ENCODE results near the gene SLC26A3.

Gene SLC26A3

GRCh38 chr7:107758667-107759066 lies 44.4 kb downstream of the SLC26A3 start:
- no peak for DNase-seq (ENCODE audit: low read depth, low spot score)
- H3K27ac ChIP-seq: no peak overlapping the region

- DNase-seq (ENCODE audit: low read depth, low spot score): no peak
- H3K27ac ChIP-seq: no peak overlapping the region
Measured at GRCh38 chr7:107754642-107755041, 48.4 kb downstream of the SLC26A3 start.

GRCh38 chr7:107751113-107751512 lies 51.9 kb downstream of the SLC26A3 start:
- DNase-seq (ENCODE audit: low read depth, low spot score): no peak
- no peak overlapping the region for H3K27ac ChIP-seq

GRCh38 chr7:107746006-107746405 lies 57.0 kb downstream of the SLC26A3 start:
- DNase-seq (ENCODE audit: low read depth, low spot score): no peak
- no peak overlapping the region for H3K27ac ChIP-seq

- H3K27ac ChIP-seq: peak overlapping the region; percentile 88
- no peak for DNase-seq (ENCODE audit: low read depth, low spot score)
Measured at GRCh38 chr7:107744345-107744750, 58.7 kb downstream of the SLC26A3 start.

- DNase-seq (ENCODE audit: low read depth, low spot score): peak; percentile 72
- H3K27ac ChIP-seq: peak within 1 kb of the TSS; percentile 88
Measured at GRCh38 chr7:107743567-107744344, 59.3 kb downstream of the SLC26A3 start, which contains the start of gene CBLL1. CBLL1 (plus strand) TSS chr7:107744142; CDS start chr7:107744164, 22 bp downstream.

GRCh38 chr7:107742678-107743566 lies 60.1 kb downstream of the SLC26A3 start:
- no peak for DNase-seq (ENCODE audit: low read depth, low spot score)
- H3K27ac ChIP-seq: peak overlapping the region; percentile 88

GRCh38 chr7:107728276-107728675 lies 74.7 kb downstream of the SLC26A3 start:
- DNase-seq (ENCODE audit: low read depth, low spot score): no peak

GRCh38 chr7:107726356-107727130 lies 76.5 kb downstream of the SLC26A3 start:
- H3K27ac ChIP-seq: no peak overlapping the region
- no peak for DNase-seq (ENCODE audit: low read depth, low spot score)

More at GRCh38 chr7:107728276-107728675, 74.7 kb downstream of the SLC26A3 start:
- no peak overlapping the region for H3K27ac ChIP-seq

- no peak overlapping the region for H3K27ac ChIP-seq
- peak; percentile 51 for DNase-seq (ENCODE audit: low read depth, low spot score)
Measured at GRCh38 chr7:107725138-107725740, 77.8 kb downstream of the SLC26A3 start.

- H3K27ac ChIP-seq: no peak overlapping the region
- DNase-seq (ENCODE audit: low read depth, low spot score): no peak
Measured at GRCh38 chr7:107723255-107723654, 79.8 kb downstream of the SLC26A3 start.

- H3K27ac ChIP-seq: no peak overlapping the region
- no peak for DNase-seq (ENCODE audit: low read depth, low spot score)
Measured at GRCh38 chr7:107721286-107721685, 81.7 kb downstream of the SLC26A3 start.

GRCh38 chr7:107718456-107719193 lies 84.4 kb downstream of the SLC26A3 start:
- no peak for DNase-seq (ENCODE audit: low read depth, low spot score)
- no peak overlapping the region for H3K27ac ChIP-seq

GRCh38 chr7:107715531-107715930 lies 87.5 kb downstream of the SLC26A3 start:
- no peak overlapping the region for H3K27ac ChIP-seq
- DNase-seq (ENCODE audit: low read depth, low spot score): no peak
